Transverse colon (tissue), 4 donors: ENCODE data around the gene PDS5A. TPM values are rescaled to one million over a fixed set of nuclear protein-coding genes. Genes with fewer than 3 reads are reported as not detected.
"Not testable (repeated sequence)": the region's sequence is repeated elsewhere in the genome, so short reads cannot be mapped to it uniquely, and the experiment has no call there.

ENCODE experiments used
- DNase-seq: peaks from one replicate; pipeline ENCODE4 v3.0.0-alpha.2; 2019
- H3K27ac ChIP-seq, 4 donors: fragments of 200-600 bp; sonication (generic); 2 replicates each; pipeline ENCODE4 v1.5.1; 2016 to 2018; ENCODE audit warnings: inconsistent platforms in 4 of 4
- H3K27me3 ChIP-seq: fragments of 200-600 bp; sonication (generic); 2 replicates; pipeline ENCODE4 v1.5.1; 2017; ENCODE audit warnings: inconsistent platforms
- H3K36me3 ChIP-seq, 4 donors: fragments of 200-600 bp; sonication (generic); 2 replicates each; pipeline ENCODE4 v1.5.1; 2017 to 2019; ENCODE audit warnings: inconsistent platforms in 4 of 4
- H3K4me1 ChIP-seq, 4 donors: fragments of 200-600 bp; sonication (generic); 2 replicates each; pipeline ENCODE4 v1.5.1; 2017 to 2020; ENCODE audit warnings: inconsistent platforms in 4 of 4
- H3K4me3 ChIP-seq, 4 donors: fragments of 200-600 bp; sonication (generic); 1 replicate in 1 of 4; 2 replicates in 3 of 4; pipeline versions ENCODE4 v1.5.1 to v1.6.1; 2017 to 2019; ENCODE audit warnings: inconsistent platforms in 4 of 4
- H3K9me3 ChIP-seq, 2 donors: fragments of 200-600 bp; sonication (generic); 2 replicates each; pipeline ENCODE4 v1.5.1; 2017 to 2019; ENCODE audit warnings: inconsistent platforms in 2 of 2
- CTCF ChIP-seq, 5 experiments: fragments of 200-600 bp in 3 of 5; fragments of 450-650 bp in 2 of 5; sonication (generic) in 3 of 5; IDR thresholded peaks; 1 replicate in 2 of 5; 2 replicates in 3 of 5; pipeline ENCODE4 v1.5.1; 2016 to 2017; ENCODE audit warnings: antibody characterized with exemption in 5 of 5, inconsistent platforms in 3 of 5, mild to moderate bottlenecking in 2 of 5, moderate library complexity in 1 of 5
- EP300 ChIP-seq: sonication (generic); formaldehyde crosslinking; IDR thresholded peaks from one replicate; pipeline ENCODE4 v1.6.1; 2017; ENCODE audit warnings: antibody characterized with exemption, low read depth
- POLR2A ChIP-seq: fragments of 450-650 bp; IDR thresholded peaks from one replicate; pipeline ENCODE4 v1.6.1; 2016; ENCODE audit warnings: antibody characterized with exemption, mild to moderate bottlenecking, moderate library complexity
- POLR2AphosphoS5 ChIP-seq, 3 donors: sonication (generic); formaldehyde crosslinking; IDR thresholded peaks; one replicate each; pipeline ENCODE4 v1.6.1; 2016; ENCODE audit warnings: antibody characterized with exemption in 3 of 3
- WGBS, 2 donors: methylation state at CpG; one replicate each; pipeline ENCODE4 v1.1.5; 2018; ENCODE audit warnings: low coverage in 1 of 2; 5-methylcytosine and 5-hydroxymethylcytosine counted together
- in situ Hi-C, 4 donors: fragments of 200-750 bp; cut with MboI; loops; one replicate each; pipeline versions ENCODE4 v1.15.0 to v1.15.1; 2017; ENCODE audit warnings: low sequenced_read_pairs in 3 of 4, low pct_ligation_motif_present in 1 of 4, low pct_unique_long_range_greater_than_20kb in 1 of 4
- intact Hi-C: fragments of 100-400 bp; cut with DNase I; formaldehyde crosslinking; loops from one replicate; pipeline ENCODE4 v1.15.1; 2023; ENCODE audit warnings: low total_unique reads
- total RNA-seq, 4 donors: library from RNA; depleted of rRNA; stranded (reverse); fragments of >200 nt; gene quantifications; one replicate each; pipeline ENCODE4 v1.1.0, GENCODE V29; 2016

Gene PDS5A
- total RNA-seq, 4 donors from 2014 or later = 62.1 to 74.0 (median 68.5) TPM

- no peaks in the 10 kb centered on the region for H3K27me3 ChIP-seq
- H3K4me3 ChIP-seq = peak overlapping the region; percentile 54 to 98 (median 92)
- no peaks in the 10 kb centered on the region for H3K9me3 ChIP-seq
- peaks cover 0 to 13% (median 3%) of the 10 kb centered on the region in 4 donors for H3K36me3 ChIP-seq
- peaks cover 11 to 38% (median 14%) of the 10 kb centered on the region in 4 donors for H3K4me1 ChIP-seq
- in situ Hi-C loops (loop anchor here in 3 of 4 donors (10.0 kb wide), 3 partner anchors 272 to 502 kb away; partner anchors contain the start of gene UBE2K (in 1 of the 3)), intact Hi-C loops (loop anchor here (2.0 to 10.0 kb wide), 3 partner anchors 80 to 512 kb away; partner anchors contain the start of gene N4BP2)
- 2% methylated on average over 48 of the region's 54 CpGs; no CpG with 5 or more reads in 1 of the 2 donors for WGBS, 2 donors
- peak overlapping the region; percentile 97 to 98 (median 98) for H3K27ac ChIP-seq
- TF ChIP-seq POLR2AphosphoS5 (IDR thresholded peaks at IDR 0.05) = no peak
- DNase-seq = peak; percentile 39
Measured at GRCh38 chr4:39976945-39977488, 694 bp downstream of the PDS5A start.

- in situ Hi-C loops = loop anchor here in 3 of 4 donors (10.0 kb wide), 3 partner anchors 272 to 502 kb away; partner anchors contain the start of gene UBE2K (in 1 of the 3)
- TF ChIP-seq POLR2A = no peak
- TF ChIP-seq EP300 = no peak
- peak in 1 of 3 donors; percentile 10 for TF ChIP-seq POLR2AphosphoS5 (IDR thresholded peaks at IDR 0.05)
- peak; percentile 83 to 92 (median 86) for TF ChIP-seq CTCF (IDR thresholded peaks at IDR 0.05)
- no peaks in the 10 kb centered on the region for H3K9me3 ChIP-seq
- H3K36me3 ChIP-seq = peaks cover 0 to 13% (median 3%) of the 10 kb centered on the region in 4 donors
- H3K27me3 ChIP-seq = no peaks in the 10 kb centered on the region
- intact Hi-C loops = loop anchor here (2.0 to 10.0 kb wide), 3 partner anchors 81 to 512 kb away; partner anchors contain the start of gene N4BP2
- DNase-seq = peak; percentile 80
- H3K4me3 ChIP-seq = peak overlapping the region; percentile 54 to 98 (median 92)
- H3K4me1 ChIP-seq = peaks cover 11 to 44% (median 15%) of the 10 kb centered on the region in 4 donors
- WGBS, 2 donors = 2 to 5% methylated on average over 3 to 35 of the region's 41 CpGs
- peak overlapping the region; percentile 97 to 98 (median 98) for H3K27ac ChIP-seq
Measured at GRCh38 chr4:39976141-39976944, 1.4 kb downstream of the PDS5A start.

GRCh38 chr4:39975488-39976089, 2.1 kb downstream of the PDS5A start:
- DNase-seq = no peak
- Histone ChIP-seq H3K27me3 (no peaks in the 10 kb centered on the region), H3K4me1 (peaks cover 16 to 51% (median 20%) of the 10 kb centered on the region in 4 donors), H3K27ac (peak overlapping the region in 3 of 4 donors; percentile 97 to 98 (median 97)), H3K9me3 (no peaks in the 10 kb centered on the region), H3K4me3 (peak overlapping the region in 1 of 4 donors; percentile 92), H3K36me3 (peaks cover 0 to 13% (median 3%) of the 10 kb centered on the region in 4 donors)
- in situ Hi-C loops (loop anchor here in 3 of 4 donors (10.0 kb wide), 3 partner anchors 271 to 501 kb away; partner anchors contain the start of gene UBE2K (in 1 of the 3)), intact Hi-C loops (loop anchor here (2.0 to 10.0 kb wide), 3 partner anchors 82 to 511 kb away; partner anchors contain the start of gene N4BP2)
- 53 to 66% methylated on average over 4 of the region's 4 CpGs for WGBS, 2 donors
- TF ChIP-seq EP300 (no peak), POLR2A (no peak), CTCF (IDR thresholded peaks at IDR 0.05) (no peak), POLR2AphosphoS5 (IDR thresholded peaks at IDR 0.05) (no peak)

- H3K9me3 ChIP-seq, DNase-seq: not testable (repeated sequence)
- in situ Hi-C loops = loop anchor here (5.0 to 25.0 kb wide), 6 partner anchors 268 to 498 kb away; partner anchors contain the start of gene UBE2K (in 2 of the 4)
Measured at GRCh38 chr4:39973052-39973451, 4.7 kb downstream of the PDS5A start.

More at GRCh38 chr4:39973052-39973451, 4.7 kb downstream of the PDS5A start:
- not testable (repeated sequence) for H3K27ac ChIP-seq, H3K4me3 ChIP-seq, H3K27me3 ChIP-seq
- 68 to 76% methylated on average over 2 to 6 of the region's 6 CpGs for WGBS, 2 donors
- intact Hi-C loops = loop anchor here (10.0 kb wide), 1 partner anchor 508 kb away; no protein-coding TSS in a partner anchor
- Histone ChIP-seq H3K4me1 (peaks cover 21 to 59% (median 23%) of the 10 kb centered on the region in 4 donors), H3K36me3 (peaks cover 0 to 13% (median 3%) of the 10 kb centered on the region in 4 donors)
